Hematopoietic multipotent progenitor cell (in vitro differentiated cells): ENCODE data around the gene EIF3D. TPM values are rescaled to one million over a fixed set of nuclear protein-coding genes. Genes with fewer than 3 reads are reported as not detected.

Experiments used
- DNase-seq, 3 donors: peaks; one replicate each; pipeline ENCODE4 v3.0.0-alpha.2; 2011 to 2015; ENCODE audit warnings: low read depth in 2 of 3, low spot score in 2 of 3
- total RNA-seq: library from RNA; depleted of rRNA; stranded (reverse); fragments of >200 nt; gene quantifications from one replicate; pipeline ENCODE4 v1.2.3, GENCODE V29; 2012

EIF3D gene
- total RNA-seq, 1 donor, result 795 TPM

DNA sequence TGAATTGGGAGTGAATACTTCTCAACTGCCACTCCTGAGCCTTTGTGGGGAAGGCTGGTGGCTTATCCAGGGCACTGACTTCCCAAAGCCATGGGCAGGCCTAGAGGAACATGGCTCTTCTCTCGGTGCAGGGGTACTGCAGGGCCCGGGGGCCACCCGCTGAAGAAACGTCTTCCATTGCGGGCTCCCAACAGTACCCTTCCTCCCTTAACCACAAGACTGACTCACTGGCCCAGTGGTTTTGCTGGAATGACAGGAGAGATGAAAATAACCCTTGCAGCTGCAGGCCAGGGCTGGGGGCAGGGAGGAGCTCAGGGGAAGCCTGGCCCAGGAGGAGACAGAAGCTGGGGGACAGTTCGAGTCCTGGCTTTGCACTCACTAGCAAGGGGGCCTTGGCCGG is 61.0 kb downstream of the EIF3D start:
- peak in 2 of 3 donors; percentile 87 to 91 for DNase-seq

DNA sequence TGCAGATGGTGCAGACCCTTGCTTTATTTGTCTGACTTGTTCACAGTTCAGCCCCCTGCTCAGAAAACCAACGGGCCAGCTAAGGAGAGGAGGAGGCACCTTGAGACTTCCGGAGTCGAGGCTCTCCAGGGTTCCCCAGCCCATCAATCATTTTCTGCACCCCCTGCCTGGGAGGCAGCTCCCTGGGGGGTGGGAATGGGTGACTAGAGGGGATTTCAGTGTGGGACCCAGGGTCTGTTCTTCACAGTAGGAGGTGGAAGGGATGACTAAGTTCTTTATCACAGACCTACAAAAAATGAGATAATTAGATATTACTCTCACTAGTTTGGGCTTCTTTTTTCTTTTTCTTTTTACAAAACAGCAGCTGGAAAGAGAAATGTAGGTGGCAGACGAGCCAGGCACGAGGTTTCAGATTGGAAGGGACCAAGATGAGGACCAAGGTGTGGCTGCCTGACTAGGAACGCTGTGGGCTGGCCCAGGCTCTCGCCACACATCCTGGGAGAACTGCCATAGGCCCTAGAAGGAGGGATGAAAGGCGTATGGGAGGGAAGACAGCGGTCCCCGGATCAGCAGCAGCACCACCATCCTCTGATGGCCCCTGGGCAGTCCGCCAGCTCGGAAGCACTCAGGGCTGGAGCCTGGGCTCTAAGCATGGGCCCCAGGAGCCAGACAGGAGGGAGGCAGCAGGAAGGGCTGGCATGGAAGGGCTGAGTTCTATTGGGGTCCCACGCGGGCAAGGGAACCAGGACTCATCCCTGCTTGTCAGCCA is 61.7 kb downstream of the EIF3D start:
- no peak for DNase-seq

DNA sequence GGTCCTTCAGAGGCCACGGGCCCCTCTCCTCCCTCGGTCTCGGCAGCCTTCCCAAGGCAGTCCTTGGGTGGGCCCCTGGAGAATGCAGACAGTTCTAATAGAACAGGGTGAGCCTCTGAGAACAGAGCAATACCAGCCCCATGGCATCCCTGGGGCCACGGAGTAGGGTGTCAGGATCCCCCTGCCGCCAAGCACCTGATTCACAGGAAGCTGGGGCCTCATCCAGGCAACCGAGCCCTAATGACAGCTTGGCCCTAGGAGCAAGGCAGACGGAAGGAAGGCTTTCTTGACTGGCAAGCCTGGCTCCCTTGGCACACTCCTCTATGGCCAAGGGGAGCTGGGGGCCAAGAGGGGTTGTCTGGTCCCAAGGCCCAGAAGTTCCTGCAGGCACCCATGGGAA is 62.7 kb downstream of the EIF3D start:
- no peak for DNase-seq

DNA sequence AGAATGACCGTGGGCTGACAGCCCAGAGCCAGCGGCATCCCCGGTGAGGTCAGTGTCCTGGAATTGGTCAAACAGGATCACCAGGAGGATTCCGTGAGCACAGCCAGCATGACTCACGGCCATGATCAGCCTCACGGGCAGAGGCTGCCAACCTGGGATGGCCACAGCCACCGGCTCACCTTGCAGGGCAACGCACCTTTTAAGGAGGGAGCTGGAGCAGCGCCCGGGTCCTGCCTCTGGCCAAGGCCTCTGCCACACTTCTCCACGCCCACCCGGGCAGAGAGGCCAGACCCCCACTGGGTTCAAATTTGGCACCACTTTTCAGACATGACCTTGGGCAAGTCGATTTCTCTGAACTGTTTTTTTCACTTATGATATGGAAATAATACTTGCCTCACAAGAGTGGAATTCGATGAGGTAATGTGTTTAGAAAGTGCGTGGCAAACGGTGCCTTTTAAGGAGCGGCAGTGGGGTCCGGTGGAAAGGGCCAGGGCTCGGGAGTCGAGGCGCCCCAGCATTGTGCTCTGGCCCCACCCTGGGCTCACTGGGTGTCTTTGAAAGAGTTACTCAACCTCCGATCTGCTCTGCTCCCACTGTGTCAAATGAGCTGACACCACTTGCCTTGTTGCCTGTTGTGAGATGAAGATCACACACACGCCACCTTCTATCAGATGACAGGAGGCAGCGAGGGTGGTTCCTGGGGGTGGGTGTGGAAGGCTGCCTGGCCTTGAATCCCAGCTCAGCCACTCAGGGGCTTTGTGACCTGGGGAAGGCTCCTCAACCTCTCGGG is 63.5 kb downstream of the EIF3D start:
- no peak for DNase-seq

DNA sequence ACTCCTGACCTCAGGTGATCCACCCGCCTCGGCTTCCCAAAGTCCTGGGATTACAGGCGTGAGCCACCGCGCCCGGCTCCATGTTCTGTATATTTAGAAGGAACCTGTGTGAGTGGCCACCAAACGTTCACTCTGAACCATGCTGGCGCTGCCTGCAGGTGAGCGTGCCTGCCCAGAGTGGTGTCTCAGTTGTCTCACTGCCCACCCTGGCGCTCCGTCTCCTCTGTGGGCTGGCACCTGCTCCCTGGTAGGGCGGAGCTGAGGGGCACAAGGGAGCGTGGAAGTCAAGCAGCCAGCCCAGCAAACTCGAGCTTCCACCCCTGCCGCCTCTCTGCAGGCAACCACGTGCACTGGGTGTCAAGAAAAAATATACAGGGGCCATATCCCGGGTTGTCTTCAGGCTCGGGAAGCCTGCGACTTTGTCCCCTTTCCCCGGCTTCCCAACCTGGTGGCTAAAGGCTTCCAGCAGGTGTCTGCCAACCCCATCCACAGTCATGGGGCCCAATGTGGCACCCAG is 64.2 kb downstream of the EIF3D start:
- no peak for DNase-seq

DNA sequence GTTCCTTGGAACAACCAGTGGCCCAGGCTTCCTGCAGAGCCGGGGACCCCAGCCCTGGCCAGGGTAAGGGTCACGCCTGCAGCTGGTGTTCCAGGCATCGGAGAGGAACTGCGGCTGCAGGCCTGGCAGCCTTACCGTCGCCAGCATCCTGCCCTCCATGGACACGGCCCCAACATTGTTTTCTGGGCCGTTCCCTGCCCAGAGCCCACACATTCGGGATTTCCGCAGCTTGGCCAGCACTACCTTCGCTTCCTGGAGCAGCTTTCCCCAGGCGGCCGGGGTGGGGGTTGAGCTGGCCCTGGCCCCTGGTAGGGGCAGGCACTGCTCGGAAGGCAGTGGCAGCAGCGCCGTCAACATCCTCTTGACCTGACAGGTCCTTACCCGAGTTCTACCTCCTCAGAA is 65.2 kb downstream of the EIF3D start:
- DNase-seq, result no peak

DNA sequence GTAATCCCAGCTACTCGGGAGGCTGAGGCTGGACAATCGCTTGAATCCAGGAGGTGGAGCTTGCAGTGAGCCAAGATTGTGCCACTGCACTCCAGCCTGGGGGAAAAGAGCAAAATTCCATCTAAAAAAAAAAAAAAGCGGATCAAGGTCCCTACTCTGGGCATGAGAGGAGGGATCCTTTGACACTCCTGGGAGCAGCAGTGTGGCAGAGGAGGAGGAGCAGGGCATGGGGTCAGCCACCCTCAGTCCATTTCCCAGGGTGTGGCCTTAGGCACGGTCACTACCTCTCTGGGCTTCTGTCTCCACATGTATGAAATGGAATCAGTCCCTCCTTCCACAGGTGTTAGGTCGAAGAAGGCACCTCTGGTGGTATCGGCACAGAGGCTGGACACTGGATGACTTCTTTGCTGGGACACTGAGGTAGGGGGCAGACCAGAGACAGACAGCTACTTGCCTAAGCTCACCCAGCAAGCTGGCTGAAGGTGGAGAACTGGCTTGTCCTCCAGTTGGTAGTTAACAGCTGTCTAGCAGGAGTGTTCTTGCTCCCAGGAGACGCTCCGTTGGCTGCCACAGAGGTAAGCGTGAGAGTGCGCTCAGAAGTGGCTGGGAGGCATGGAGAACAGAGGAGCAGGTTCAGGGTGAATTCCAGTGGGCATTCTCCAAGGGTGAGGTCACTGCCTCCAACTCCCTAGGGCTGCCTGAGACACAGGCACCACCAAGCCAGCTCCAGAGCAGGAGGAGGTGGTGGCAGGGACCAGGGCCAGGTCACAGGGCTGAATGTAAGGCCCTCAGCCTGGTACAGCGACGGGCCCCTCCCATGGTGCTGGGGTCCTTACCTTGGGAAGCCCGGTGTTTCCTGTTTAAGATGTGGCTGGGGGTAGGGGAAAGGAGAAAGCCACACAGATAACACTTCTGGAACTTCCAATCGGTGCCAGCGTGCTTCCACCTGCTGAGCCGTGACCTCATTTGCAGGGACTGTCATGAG is 67.0 kb downstream of the EIF3D start:
- DNase-seq, result peak in 1 of 3 donors; percentile 54

Other genes starting within 250 kb of the EIF3D start
- gene MYH9, start 141.2 kb downstream of the EIF3D start, total RNA-seq, result 329 TPM
- gene TXN2, start 47.5 kb downstream of the EIF3D start, total RNA-seq, result 39.9 TPM
- gene FOXRED2, start 22.1 kb downstream of the EIF3D start, total RNA-seq, result 13.2 TPM
- gene CACNG2, start 174.6 kb upstream of the EIF3D start, total RNA-seq, result not detected
- gene IFT27, start 247.0 kb upstream of the EIF3D start, total RNA-seq, result 12.7 TPM